Stomach smooth muscle (tissue), 2 donors: Measurements from ENCODE around the gene MBLAC1.

ENCODE experiments used
- H3K27ac ChIP-seq: one replicate; pipeline ENCODE4 v1.7.0; 2013; ENCODE audit warnings: mild to moderate bottlenecking, low read length, inconsistent platforms
- H3K27me3 ChIP-seq, 2 donors: one replicate each; pipeline ENCODE4 v1.7.0; 2013; ENCODE audit warnings: low read length in 2 of 2; ENCODE audit not compliant: insufficient read depth in 2 of 2, control insufficient read depth in 1 of 2
- H3K36me3 ChIP-seq, 2 donors: one replicate each; pipeline ENCODE4 v1.7.0; 2013; ENCODE audit warnings: low read length in 2 of 2; ENCODE audit not compliant: control insufficient read depth in 2 of 2, insufficient read depth in 2 of 2
- H3K4me1 ChIP-seq: one replicate; pipeline ENCODE4 v1.7.0; 2013; ENCODE audit warnings: low read length; ENCODE audit not compliant: control insufficient read depth, insufficient read depth
- H3K4me3 ChIP-seq, 2 donors: one replicate each; pipeline ENCODE4 v1.7.0; 2013; ENCODE audit warnings: low read length in 2 of 2
- H3K9ac ChIP-seq, 2 donors: one replicate each; pipeline ENCODE4 v1.7.0; 2013; ENCODE audit warnings: low read length in 2 of 2, mild to moderate bottlenecking in 1 of 2
- H3K9me3 ChIP-seq, 2 donors: one replicate each; pipeline ENCODE4 v1.7.0; 2013; ENCODE audit warnings: low read length in 2 of 2; ENCODE audit not compliant: control insufficient read depth in 2 of 2
- donor health status: healthy.
- donor health status: Pancreatic carcinoma.

Gene MBLAC1

GRCh38 chr7:100098913-100099312, 27.9 kb upstream of the MBLAC1 start:
- no peaks in the 10 kb centered on the region for H3K27me3 ChIP-seq
- peaks cover 47 to 54% of the 10 kb centered on the region in 2 donors for H3K36me3 ChIP-seq
- H3K9me3 ChIP-seq, result no peaks in the 10 kb centered on the region
- no peak overlapping the region for H3K27ac ChIP-seq
- peaks cover 32% of the 10 kb centered on the region for H3K4me1 ChIP-seq
- no peak overlapping the region for H3K4me3 ChIP-seq
- no peak overlapping the region for H3K9ac ChIP-seq

GRCh38 chr7:100099452-100099851, 27.3 kb upstream of the MBLAC1 start:
- peak overlapping the region; percentile 75 for H3K27ac ChIP-seq
- H3K4me3 ChIP-seq, result peak overlapping the region; percentile 77 to 89
- H3K36me3 ChIP-seq, result peaks cover 47 to 54% of the 10 kb centered on the region in 2 donors
- peak overlapping the region; percentile 62 to 77 for H3K9ac ChIP-seq
- no peaks in the 10 kb centered on the region for H3K27me3 ChIP-seq
- H3K9me3 ChIP-seq, result no peaks in the 10 kb centered on the region
- H3K4me1 ChIP-seq, result peaks cover 28% of the 10 kb centered on the region

DNA sequence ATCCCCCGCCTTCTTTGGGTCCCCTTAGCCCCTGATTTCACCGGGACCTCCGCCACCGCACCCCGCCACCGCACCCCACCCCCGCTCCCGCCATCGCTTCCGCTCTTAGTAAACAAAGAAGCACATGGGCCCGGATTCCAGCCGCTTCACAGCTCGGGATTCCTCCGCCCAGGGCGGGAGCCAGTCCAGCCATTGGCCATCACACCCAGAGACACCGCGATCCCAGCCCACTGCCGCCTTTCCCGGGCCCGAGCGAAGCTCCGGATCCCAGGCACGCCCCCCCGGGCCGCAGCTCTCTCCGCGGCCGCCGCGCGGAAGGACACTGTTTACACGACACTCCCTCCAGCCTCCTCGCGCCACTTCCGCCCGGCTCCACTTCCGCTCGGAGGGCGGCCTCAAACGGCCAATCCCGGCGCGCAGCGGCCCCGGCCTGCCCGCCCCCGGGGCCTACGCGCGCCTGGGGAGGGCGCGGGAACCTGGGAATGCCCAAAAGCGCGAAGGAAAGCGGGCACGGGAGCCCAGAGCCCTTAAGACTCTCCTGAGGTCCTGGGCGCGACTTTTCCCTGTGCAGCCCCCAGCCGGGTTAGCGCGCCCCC, 26.2 kb upstream of the MBLAC1 start:
- H3K27me3 ChIP-seq, result no peaks in the 10 kb centered on the region
- peak overlapping the region; percentile 77 to 89 for H3K4me3 ChIP-seq
- H3K9me3 ChIP-seq, result no peaks in the 10 kb centered on the region
- peak overlapping the region; percentile 62 to 77 for H3K9ac ChIP-seq
- peak overlapping the region; percentile 75 for H3K27ac ChIP-seq
- H3K36me3 ChIP-seq, result peaks cover 46 to 55% of the 10 kb centered on the region in 2 donors
- peaks cover 28% of the 10 kb centered on the region for H3K4me1 ChIP-seq

- Histone ChIP-seq H3K36me3 (peaks cover 42 to 52% of the 10 kb centered on the region in 2 donors), H3K4me1 (peaks cover 28% of the 10 kb centered on the region), H3K4me3 (peak within 1 kb of the TSS; percentile 77 to 89), H3K9ac (peak within 1 kb of the TSS; percentile 62 to 77), H3K9me3 (no peaks in the 10 kb centered on the region), H3K27ac (peak within 1 kb of the TSS; percentile 85), H3K27me3 (no peaks in the 10 kb centered on the region)
These were observed 25.5 kb upstream of the MBLAC1 start, which contains the start of the genes AP4M1 and MCM7 for GRCh38 chr7:100101016-100101862. TSS of gene AP4M1 (plus strand) at chr7:100101643. CDS start at chr7:100101715, 72 bp downstream. TSS of gene MCM7 (minus strand) at chr7:100101397. CDS start at chr7:100101294, 103 bp downstream.

DNA sequence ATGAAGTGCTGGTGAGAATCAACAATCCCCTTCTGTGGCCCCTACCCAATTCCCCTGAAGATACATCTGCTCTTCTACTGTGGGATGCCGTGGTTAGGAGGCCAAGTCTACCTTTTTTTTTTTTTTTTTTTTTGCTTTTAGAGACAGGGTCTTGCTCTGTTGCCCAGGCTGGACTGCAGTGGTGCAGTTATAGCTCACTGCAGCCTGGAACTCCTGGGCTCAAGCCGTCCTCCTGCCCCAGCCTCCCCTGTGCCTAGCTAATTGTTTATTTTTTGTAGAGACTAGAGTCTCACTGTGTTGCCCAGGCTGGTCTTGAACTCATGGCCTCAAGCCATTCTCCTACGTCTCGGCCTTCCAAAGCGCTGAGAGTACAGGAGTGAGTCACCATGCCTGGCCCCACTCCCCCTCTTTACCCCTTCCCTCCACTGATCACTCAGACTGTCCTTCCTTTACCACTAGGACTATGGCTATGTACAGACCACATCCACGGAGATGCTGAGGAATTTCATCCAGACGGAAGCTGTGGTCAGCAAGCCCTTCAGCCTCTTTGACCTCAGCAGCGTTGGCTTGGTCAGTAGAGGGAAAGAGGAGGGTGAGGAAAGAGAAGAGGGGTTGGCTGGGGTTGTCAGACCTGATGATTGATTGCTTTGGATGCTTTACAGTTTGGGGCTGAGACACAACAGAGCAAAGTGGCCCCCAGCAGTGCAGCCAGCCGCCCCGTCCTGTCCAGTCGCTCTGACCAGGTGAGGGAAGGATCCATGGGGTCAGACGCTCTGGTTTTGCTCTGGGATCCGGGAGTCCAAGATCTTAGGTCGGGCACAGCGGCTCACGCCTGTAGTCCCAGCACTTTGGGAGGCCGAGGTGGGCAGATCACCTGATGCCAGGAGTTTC, 23.6 kb upstream of the MBLAC1 start:
- H3K9me3 ChIP-seq, result no peaks in the 10 kb centered on the region
- no peaks in the 10 kb centered on the region for H3K27me3 ChIP-seq
- peaks cover 28% of the 10 kb centered on the region for H3K4me1 ChIP-seq
- no peak overlapping the region for H3K9ac ChIP-seq
- no peak overlapping the region for H3K4me3 ChIP-seq
- peaks cover 30 to 48% of the 10 kb centered on the region in 2 donors for H3K36me3 ChIP-seq
- H3K27ac ChIP-seq, result peak overlapping the region; percentile 85

- Histone ChIP-seq H3K27ac (no peak overlapping the region), H3K9me3 (no peaks in the 10 kb centered on the region), H3K4me3 (no peak overlapping the region), H3K36me3 (peaks cover 19 to 44% of the 10 kb centered on the region in 2 donors), H3K4me1 (peaks cover 12% of the 10 kb centered on the region), H3K27me3 (no peaks in the 10 kb centered on the region), H3K9ac (no peak overlapping the region)
These were observed 21.2 kb upstream of the MBLAC1 start for GRCh38 chr7:100105534-100105933.

DNA sequence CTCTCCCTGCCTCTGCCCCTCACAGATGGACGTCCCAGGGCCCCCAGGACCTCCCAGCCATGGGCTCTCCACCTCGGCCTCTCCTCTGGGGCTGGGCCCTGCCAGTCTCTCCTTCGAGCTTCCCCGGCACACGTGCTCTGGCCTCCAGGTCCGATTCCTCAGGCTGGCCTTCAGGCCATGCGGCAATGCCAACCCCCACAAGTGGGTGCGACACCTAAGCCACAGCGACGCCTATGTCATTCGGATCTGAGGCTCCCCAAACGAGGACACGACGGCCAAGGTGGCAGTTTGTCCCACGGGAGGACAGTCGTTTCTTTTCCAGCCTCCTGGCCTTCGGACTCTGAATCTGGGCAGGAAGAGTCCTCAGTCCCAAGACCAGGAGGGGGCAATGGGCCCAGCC, 20.1 kb upstream of the MBLAC1 start:
- H3K27me3 ChIP-seq, result no peaks in the 10 kb centered on the region
- H3K27ac ChIP-seq, result no peak overlapping the region
- no peaks in the 10 kb centered on the region for H3K9me3 ChIP-seq
- H3K4me3 ChIP-seq, result no peak overlapping the region
- peaks cover 9% of the 10 kb centered on the region for H3K4me1 ChIP-seq
- no peak overlapping the region for H3K9ac ChIP-seq
- H3K36me3 ChIP-seq, result peaks cover 24 to 51% of the 10 kb centered on the region in 2 donors

GRCh38 chr7:100107125-100107737, 19.5 kb upstream of the MBLAC1 start:
- no peak overlapping the region for H3K27ac ChIP-seq
- H3K9me3 ChIP-seq, result no peaks in the 10 kb centered on the region
- peaks cover 8% of the 10 kb centered on the region for H3K4me1 ChIP-seq
- H3K36me3 ChIP-seq, result peaks cover 28 to 53% of the 10 kb centered on the region in 2 donors
- no peaks in the 10 kb centered on the region for H3K27me3 ChIP-seq
- H3K9ac ChIP-seq, result no peak overlapping the region
- no peak overlapping the region for H3K4me3 ChIP-seq

GRCh38 chr7:100107890-100108289, 18.9 kb upstream of the MBLAC1 start:
- Histone ChIP-seq H3K27me3 (no peaks in the 10 kb centered on the region), H3K36me3 (peaks cover 28 to 57% of the 10 kb centered on the region in 2 donors), H3K9ac (no peak overlapping the region), H3K4me3 (no peak overlapping the region), H3K27ac (no peak overlapping the region), H3K9me3 (no peaks in the 10 kb centered on the region), H3K4me1 (peaks cover under 1% of the 10 kb centered on the region)
